Lung (tissue), 12 donors: ENCODE results near the gene SLX4. TPM values are rescaled to one million over a fixed set of nuclear protein-coding genes. Genes with fewer than 3 reads are reported as not detected.

Source experiments
- ATAC-seq: fragments of 200-7000 bp; cut with Tn5 transposase; one replicate; pipeline ENCODE4 v1.9.1; 2020; ENCODE audit warnings: moderate number of reproducible peaks; ENCODE audit not compliant: insufficient read depth, low FRiP score
- DNase-seq, 3 donors: peaks; one replicate each; pipeline ENCODE4 v3.0.0-alpha.2; 2013 to 2017
- H3K27ac ChIP-seq, 2 donors: one replicate each; pipeline ENCODE4 v1.5.1; 2013; ENCODE audit warnings: mild to moderate bottlenecking in 2 of 2, moderate library complexity in 2 of 2, control low read depth in 1 of 2, inconsistent platforms in 1 of 2, low read depth in 1 of 2, low read length in 1 of 2
- H3K27me3 ChIP-seq, 3 donors: one replicate each; pipeline ENCODE4 v1.5.1; 2013; ENCODE audit warnings: low read length in 2 of 3; ENCODE audit not compliant: control insufficient read depth in 3 of 3, insufficient read depth in 3 of 3
- H3K36me3 ChIP-seq, 4 donors: one replicate each; pipeline ENCODE4 v1.5.1; 2013; ENCODE audit warnings: low read length in 4 of 4, mild to moderate bottlenecking in 1 of 4, moderate library complexity in 1 of 4; ENCODE audit not compliant: control insufficient read depth in 4 of 4, insufficient read depth in 4 of 4
- H3K4me1 ChIP-seq, 5 donors: one replicate each; pipeline ENCODE4 v1.5.1; 2013; ENCODE audit warnings: low read length in 5 of 5, mild to moderate bottlenecking in 2 of 5, moderate library complexity in 1 of 5; ENCODE audit not compliant: control insufficient read depth in 5 of 5, insufficient read depth in 5 of 5
- H3K4me3 ChIP-seq: one replicate; pipeline ENCODE4 v1.5.1; 2013; ENCODE audit warnings: mild to moderate bottlenecking, control low read depth, moderate library complexity
- H3K9ac ChIP-seq, 2 donors: one replicate each; pipeline ENCODE4 v1.5.1; 2013; ENCODE audit warnings: low read length in 2 of 2, control low read depth in 1 of 2; ENCODE audit not compliant: insufficient read depth in 1 of 2
- H3K9me3 ChIP-seq, 4 donors: one replicate each; pipeline ENCODE4 v1.5.1; 2013; ENCODE audit warnings: low read length in 3 of 4, mild to moderate bottlenecking in 1 of 4, moderate library complexity in 1 of 4; ENCODE audit not compliant: control insufficient read depth in 4 of 4, insufficient read depth in 3 of 4
- CTCF ChIP-seq: IDR thresholded peaks from 2 replicates; pipeline ENCODE4 v1.5.1; 2012; ENCODE audit warnings: mild to moderate bottlenecking; ENCODE audit errors: control extremely low read depth, extremely low read depth
- WGBS, 2 donors: extraction: QIAGEN DNeasy Blood & Tissue Kit; methylation state at CpG; one replicate each; pipeline ENCODE4 v1.1.7; 2013; 5-methylcytosine and 5-hydroxymethylcytosine counted together
- polyA plus RNA-seq, 2 donors: library from polyadenylated mRNA; stranded (reverse); fragments of 200-250 nt; gene quantifications; one replicate each; pipeline ENCODE4 v1.2.1, GENCODE V29; 2013
- total RNA-seq, 2 donors: library from RNA; depleted of rRNA in 1 of 2; stranded (reverse); fragments of >200 nt in 1 of 2; gene quantifications; one replicate each; pipeline ENCODE4 v1.2.1, GENCODE V29; 2014 to 2021
- donor health status: control.
- donor health status: control.
- donor health status: Bipolar disorder and iron deficiency.
- donor health status: healthy.
- donor health status: DM: yes; HTN: yes; CAD: no.

The SLX4 gene
- total and polyA plus RNA-seq, 4 donors, result 2.4 to 7.0 (median 3.7) TPM

- peaks cover 0 to 4% (median 0%) of the 10 kb centered on the region in 5 donors for H3K4me1 ChIP-seq
- H3K27ac ChIP-seq, result no peak overlapping the region
- no peak for DNase-seq
- 83 to 89% methylated on average over 6 of the region's 6 CpGs for WGBS, 2 donors
- no peak for TF ChIP-seq CTCF
- H3K36me3 ChIP-seq, result peaks cover 4 to 14% (median 9%) of the 10 kb centered on the region in 4 donors
- no peaks in the 10 kb centered on the region for H3K27me3 ChIP-seq
- no peak overlapping the region for H3K4me3 ChIP-seq
- H3K9ac ChIP-seq, result no peak overlapping the region
- no peak for ATAC-seq
- no peaks in the 10 kb centered on the region for H3K9me3 ChIP-seq
Measured at GRCh38 chr16:3542601-3543373, 68.6 kb downstream of the SLX4 start.

GRCh38 chr16:3541527-3542155 is 69.8 kb downstream of the SLX4 start:
- DNase-seq, result no peak
- no peak overlapping the region for H3K4me3 ChIP-seq
- 89% methylated on average over 13 of the region's 13 CpGs for WGBS, 2 donors

GRCh38 chr16:3538222-3538621 is 73.2 kb downstream of the SLX4 start:
- TF ChIP-seq CTCF, result no peak
- Histone ChIP-seq H3K4me1 (peaks cover 0 to 4% (median 0%) of the 10 kb centered on the region in 5 donors), H3K9ac (no peak overlapping the region), H3K27ac (no peak overlapping the region), H3K27me3 (no peaks in the 10 kb centered on the region), H3K4me3 (no peak overlapping the region), H3K36me3 (peaks cover 4 to 29% (median 21%) of the 10 kb centered on the region in 4 donors), H3K9me3 (no peaks in the 10 kb centered on the region)
- 69 to 86% methylated on average over 4 of the region's 4 CpGs for WGBS, 2 donors
- ATAC-seq (no peak), DNase-seq (no peak)

More at GRCh38 chr16:3541527-3542155, 69.8 kb downstream of the SLX4 start:
- TF ChIP-seq CTCF, result no peak
- H3K27me3 ChIP-seq, result no peaks in the 10 kb centered on the region
- peaks cover 0 to 4% (median 0%) of the 10 kb centered on the region in 5 donors for H3K4me1 ChIP-seq
- no peak overlapping the region for H3K9ac ChIP-seq
- H3K27ac ChIP-seq, result no peak overlapping the region
- H3K36me3 ChIP-seq, result peaks cover 4 to 19% (median 9%) of the 10 kb centered on the region in 4 donors
- ATAC-seq, result no peak
- H3K9me3 ChIP-seq, result no peaks in the 10 kb centered on the region
